ENCODE results near the gene PTPRJ.
"Not testable (repeated sequence)": the region's sequence is repeated elsewhere in the genome, so short reads cannot be mapped to it uniquely, and the experiment has no call there.

The PTPRJ gene

GRCh38 chr11:48129697-48130395, 149.5 kb downstream of the PTPRJ start:
- no peak for DNase-seq (ENCODE audit: low spot score)
- no peak for TF ChIP-seq CTCF (IDR thresholded peaks at IDR 0.05; ENCODE audit: extremely low read depth, missing control alignments)

DNA sequence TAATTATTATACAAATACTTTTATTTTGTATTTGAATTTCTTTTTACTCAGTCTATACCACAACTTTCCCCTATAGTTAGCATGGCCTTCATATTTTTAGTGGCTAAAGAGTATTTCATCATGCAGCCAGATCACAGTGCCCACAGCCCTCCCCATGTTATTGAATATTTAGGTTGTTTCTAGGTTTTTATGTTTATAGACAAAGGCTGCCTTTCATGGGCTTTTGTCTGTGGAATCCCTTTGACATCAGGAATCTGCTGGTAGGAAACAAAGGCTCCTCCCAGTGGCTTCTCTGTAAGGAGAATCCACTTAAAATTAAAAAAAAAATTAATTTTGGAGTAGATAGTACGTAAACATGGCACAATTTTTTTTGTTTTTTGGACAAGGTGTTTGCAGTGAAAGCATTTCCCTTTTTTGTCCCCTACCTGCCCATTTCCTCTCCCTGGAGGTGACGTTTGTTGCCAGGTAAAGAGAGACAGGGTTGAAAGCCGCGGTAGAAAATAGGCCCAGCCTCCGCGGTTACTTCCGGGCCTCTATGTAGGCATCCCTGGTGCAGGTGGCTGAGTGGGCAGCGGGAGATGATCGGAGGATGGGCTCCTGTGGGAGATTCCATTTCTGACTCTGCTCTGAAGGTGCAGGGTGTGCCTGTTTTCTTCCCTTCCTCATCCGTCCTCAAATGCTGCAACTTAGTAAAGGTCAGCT, 154.0 kb downstream of the PTPRJ start:
- TF ChIP-seq CTCF (IDR thresholded peaks at IDR 0.05; ENCODE audit: extremely low read depth, missing control alignments) = no peak
- no peak for DNase-seq (ENCODE audit: low spot score)

DNA sequence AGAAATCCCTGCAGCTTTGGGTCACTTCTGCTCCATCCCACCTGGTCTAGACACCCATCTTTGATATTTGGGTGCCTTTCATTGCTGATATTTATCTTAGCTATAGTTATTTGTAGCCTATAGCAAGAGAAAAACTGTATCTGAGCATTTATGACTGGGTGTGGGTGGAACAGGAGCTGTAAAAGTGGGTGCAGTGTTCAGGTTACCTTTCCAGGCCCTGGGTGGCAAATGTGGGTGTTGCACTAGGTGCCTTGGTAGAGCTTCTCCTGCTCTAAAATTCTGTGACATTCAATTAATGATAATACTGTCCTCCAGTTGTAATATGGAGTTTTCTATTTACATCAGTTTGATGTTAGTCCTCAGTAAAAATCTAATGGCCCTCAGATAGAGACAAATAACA, 157.9 kb downstream of the PTPRJ start:
- TF ChIP-seq CTCF (IDR thresholded peaks at IDR 0.05; ENCODE audit: extremely low read depth, missing control alignments) = no peak
- no peak for DNase-seq (ENCODE audit: low spot score)

GRCh38 chr11:48139896-48140295, 159.5 kb downstream of the PTPRJ start:
- DNase-seq (ENCODE audit: low spot score) = not testable (repeated sequence)

- no peak for DNase-seq (ENCODE audit: low spot score)
- no peak for TF ChIP-seq CTCF (IDR thresholded peaks at IDR 0.05; ENCODE audit: extremely low read depth, missing control alignments)
These were observed 161.2 kb downstream of the PTPRJ start for GRCh38 chr11:48141475-48142122.

DNA sequence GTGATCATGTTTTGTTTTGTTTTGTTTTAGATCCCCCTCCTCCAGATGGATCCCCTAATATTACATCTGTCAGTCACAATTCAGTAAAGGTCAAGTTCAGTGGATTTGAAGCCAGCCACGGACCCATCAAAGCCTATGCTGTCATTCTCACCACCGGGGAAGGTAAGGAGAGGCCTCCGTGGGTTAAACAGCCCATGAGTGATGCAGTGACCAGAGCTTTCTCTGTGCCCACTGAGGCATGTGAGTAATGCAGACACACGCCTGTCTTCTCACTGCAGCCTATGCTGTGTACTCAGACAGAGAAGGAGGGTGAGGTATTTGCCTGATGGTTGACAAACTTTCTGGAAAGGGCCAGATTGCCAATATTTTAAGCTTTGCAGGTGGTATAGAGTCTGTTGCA, 162.5 kb downstream of the PTPRJ start:
- TF ChIP-seq CTCF (IDR thresholded peaks at IDR 0.05; ENCODE audit: extremely low read depth, missing control alignments) = no peak
- DNase-seq (ENCODE audit: low spot score) = no peak

- TF ChIP-seq CTCF (IDR thresholded peaks at IDR 0.05; ENCODE audit: extremely low read depth, missing control alignments) = no peak
- no peak for DNase-seq (ENCODE audit: low spot score)
These were observed 168.4 kb downstream of the PTPRJ start for GRCh38 chr11:48148749-48149148.
